ENCODE measurements around the gene WDR11.
"Not testable (repeated sequence)": the region's sequence is repeated elsewhere in the genome, so short reads cannot be mapped to it uniquely, and the experiment has no call there.

Gene WDR11

GRCh38 chr10:120861178-120861855 lies 10.2 kb downstream of the WDR11 start:
- DNase-seq, result no peak

GRCh38 chr10:120873741-120874140 lies 22.6 kb downstream of the WDR11 start:
- DNase-seq, result no peak

- no peak for DNase-seq
Observed at GRCh38 chr10:120883071-120883470, 31.9 kb downstream of the WDR11 start.

GRCh38 chr10:120887482-120887881 lies 36.3 kb downstream of the WDR11 start:
- no peak for DNase-seq

GRCh38 chr10:120891365-120891764 lies 40.2 kb downstream of the WDR11 start:
- DNase-seq, result no peak

- no peak for DNase-seq
Observed at GRCh38 chr10:120894556-120894955, 43.4 kb downstream of the WDR11 start.

GRCh38 chr10:120897343-120897742 lies 46.2 kb downstream of the WDR11 start:
- DNase-seq, result no peak

- no peak for DNase-seq
Observed at GRCh38 chr10:120905268-120905667, 54.1 kb downstream of the WDR11 start.

GRCh38 chr10:120917521-120918250 lies 66.5 kb downstream of the WDR11 start:
- DNase-seq, result no peak

GRCh38 chr10:120923886-120924285 lies 72.7 kb downstream of the WDR11 start:
- DNase-seq, result not testable (repeated sequence)

- no peak for DNase-seq
Observed at GRCh38 chr10:120926611-120927010, 75.4 kb downstream of the WDR11 start.

- DNase-seq, result no peak
Observed at GRCh38 chr10:120927352-120927751, 76.2 kb downstream of the WDR11 start.

- DNase-seq, result no peak
Observed at GRCh38 chr10:120929166-120929565, 78.0 kb downstream of the WDR11 start.

GRCh38 chr10:120931423-120931822 lies 80.3 kb downstream of the WDR11 start:
- no peak for DNase-seq

GRCh38 chr10:120931999-120932398 lies 80.8 kb downstream of the WDR11 start:
- no peak for DNase-seq

- no peak for DNase-seq
Observed at GRCh38 chr10:120938822-120939221, 87.7 kb downstream of the WDR11 start.

- DNase-seq, result no peak
Observed at GRCh38 chr10:120940299-120940900, 89.2 kb downstream of the WDR11 start.

GRCh38 chr10:120941501-120941900 lies 90.3 kb downstream of the WDR11 start:
- no peak for DNase-seq

GRCh38 chr10:120942806-120943413 lies 91.7 kb downstream of the WDR11 start:
- peak; percentile 68 for DNase-seq

GRCh38 chr10:120943542-120943941 lies 92.4 kb downstream of the WDR11 start:
- DNase-seq, result no peak

GRCh38 chr10:120944586-120945125 lies 93.5 kb downstream of the WDR11 start:
- DNase-seq, result no peak

GRCh38 chr10:120945182-120945581 lies 94.0 kb downstream of the WDR11 start:
- no peak for DNase-seq

- no peak for DNase-seq
Observed at GRCh38 chr10:120945801-120946302, 94.7 kb downstream of the WDR11 start.

Measured in activated CD4-positive, alpha-beta T cell treated with anti-CD3 and anti-CD28 coated beads, Interleukin-2, amount 50 U/mL, for 1 hour (primary cell).